Mesenchymal stem cell (in vitro differentiated cells and primary cell): ENCODE results near the gene CEP170B.
"Not testable (repeated sequence)": the region's sequence is repeated elsewhere in the genome, so short reads cannot be mapped to it uniquely, and the experiment has no call there.

Source experiments
- DNase-seq: peaks from one replicate; pipeline ENCODE4 v3.0.0-alpha.2; 2013
- H2AFZ ChIP-seq: one replicate; pipeline ENCODE4 v1.6.1; 2013; ENCODE audit warnings: low read depth, mild to moderate bottlenecking, control low read depth, inconsistent platforms, low read length, moderate library complexity
- H2AK5ac ChIP-seq: 2 replicates; pipeline ENCODE4 v1.6.1; 2013; ENCODE audit warnings: low read length, moderate library complexity, mild to moderate bottlenecking, inconsistent platforms; ENCODE audit not compliant: severe bottlenecking
- H2BK120ac ChIP-seq: one replicate; pipeline ENCODE4 v1.6.1; 2013; ENCODE audit warnings: low read depth, mild to moderate bottlenecking, inconsistent platforms, low read length, moderate library complexity
- H2BK12ac ChIP-seq, 2 experiments: one replicate each; pipeline ENCODE4 v1.6.1; 2013; ENCODE audit warnings: inconsistent platforms in 2 of 2, low read length in 2 of 2, mild to moderate bottlenecking in 2 of 2, moderate library complexity in 2 of 2, control low read depth in 1 of 2
- H2BK15ac ChIP-seq: one replicate; pipeline ENCODE4 v1.6.1; 2013; ENCODE audit warnings: mild to moderate bottlenecking, low read depth, inconsistent platforms; ENCODE audit not compliant: poor library complexity, severe bottlenecking
- H2BK5ac ChIP-seq: 2 replicates; pipeline ENCODE4 v1.6.1; 2013; ENCODE audit warnings: low read depth, mild to moderate bottlenecking, low read length, control low read depth, inconsistent platforms; ENCODE audit not compliant: poor library complexity, severe bottlenecking
- H3K14ac ChIP-seq, 2 experiments: one replicate each; pipeline ENCODE4 v1.6.1; 2013; ENCODE audit warnings: inconsistent platforms in 2 of 2, low read length in 2 of 2, control low read depth in 1 of 2, mild to moderate bottlenecking in 1 of 2, moderate library complexity in 1 of 2
- H3K18ac ChIP-seq, 2 experiments: one replicate each; pipeline ENCODE4 v1.6.1; 2013; ENCODE audit warnings: inconsistent platforms in 2 of 2, low read length in 2 of 2, control low read depth in 1 of 2, low read depth in 1 of 2, mild to moderate bottlenecking in 1 of 2
- H3K23ac ChIP-seq, 2 experiments: one replicate each; pipeline ENCODE4 v1.6.1; 2013; ENCODE audit warnings: inconsistent platforms in 2 of 2, low read length in 2 of 2, mild to moderate bottlenecking in 2 of 2, moderate library complexity in 2 of 2, control low read depth in 1 of 2
- H3K27ac ChIP-seq: 2 replicates; pipeline ENCODE4 v1.5.1; 2013; ENCODE audit warnings: mild to moderate bottlenecking, moderate library complexity, low read length, control low read depth, inconsistent platforms; ENCODE audit not compliant: poor library complexity, severe bottlenecking
- H3K27me3 ChIP-seq, 2 experiments: 2 replicates each; pipeline versions ENCODE4 v1.6.1 to v1.7.0; 2013; ENCODE audit warnings: low read length in 2 of 2, mild to moderate bottlenecking in 2 of 2, moderate library complexity in 2 of 2, control low read depth in 1 of 2, inconsistent platforms in 1 of 2; ENCODE audit not compliant: control insufficient read depth in 1 of 2, insufficient read depth in 1 of 2
- H3K36me3 ChIP-seq, 2 experiments: 2 replicates each; pipeline versions ENCODE4 v1.6.1 to v1.7.0; 2013; ENCODE audit warnings: low read length in 2 of 2, control low read depth in 1 of 2, inconsistent platforms in 1 of 2, low read depth in 1 of 2, mild to moderate bottlenecking in 1 of 2; ENCODE audit not compliant: insufficient read depth in 2 of 2, control insufficient read depth in 1 of 2
- H3K4ac ChIP-seq, 2 experiments: one replicate each; pipeline ENCODE4 v1.6.1; 2013; ENCODE audit warnings: inconsistent platforms in 2 of 2, low read length in 2 of 2, mild to moderate bottlenecking in 2 of 2, moderate library complexity in 2 of 2, control low read depth in 1 of 2, low read depth in 1 of 2
- H3K4me1 ChIP-seq: 2 replicates; pipeline ENCODE4 v1.6.1; 2013; ENCODE audit warnings: low read depth, low read length, control low read depth; ENCODE audit not compliant: control insufficient read depth, insufficient read depth
- H3K4me2 ChIP-seq: 2 replicates; pipeline ENCODE4 v1.6.1; 2013; ENCODE audit warnings: low read length, mild to moderate bottlenecking, inconsistent platforms; ENCODE audit not compliant: poor library complexity, severe bottlenecking
- H3K4me3 ChIP-seq, 2 experiments: 2 replicates each; pipeline versions ENCODE4 v1.5.1 to v1.7.0; 2013; ENCODE audit warnings: low read length in 2 of 2, mild to moderate bottlenecking in 2 of 2, control low read depth in 1 of 2, low read depth in 1 of 2; ENCODE audit not compliant: insufficient read depth in 1 of 2
- H3K79me1 ChIP-seq: replicated peaks from 2 replicates; pipeline ENCODE4 v1.6.1; 2013; ENCODE audit warnings: mild to moderate bottlenecking, control low read depth, low read length, inconsistent platforms; ENCODE audit not compliant: poor library complexity, severe bottlenecking
- H3K9ac ChIP-seq: 2 replicates; pipeline ENCODE4 v1.7.0; 2013; ENCODE audit warnings: mild to moderate bottlenecking, low read length, moderate library complexity
- H3K9me3 ChIP-seq: 2 replicates; pipeline ENCODE4 v1.7.0; 2013; ENCODE audit warnings: mild to moderate bottlenecking, low read length; ENCODE audit not compliant: control insufficient read depth
- H4K8ac ChIP-seq: one replicate; pipeline ENCODE4 v1.6.1; 2013; ENCODE audit warnings: inconsistent platforms, mild to moderate bottlenecking, low read length, moderate library complexity
- H4K91ac ChIP-seq: one replicate; pipeline ENCODE4 v1.6.1; 2013; ENCODE audit warnings: mild to moderate bottlenecking, low read length, inconsistent platforms
- WGBS: methylation state at CpG from one replicate; pipeline ENCODE4 v1.1.7; 2013; ENCODE audit warnings: mixed read lengths; 5-methylcytosine and 5-hydroxymethylcytosine counted together

Gene CEP170B

GRCh38 chr14:104888489-104889374, 23.7 kb downstream of the CEP170B start:
- Histone ChIP-seq H2AFZ (no peak overlapping the region), H3K36me3 (peaks cover 23 to 77% of the 10 kb centered on the region in 2 experiments), H3K23ac (no peak overlapping the region), H3K4me3 (no peak overlapping the region), H2BK120ac (no peak overlapping the region), H4K91ac (no peak overlapping the region), H3K4me1 (peaks cover 14% of the 10 kb centered on the region), H3K4me2 (no peak overlapping the region), H3K9me3 (no peaks in the 10 kb centered on the region), H3K14ac (no peak overlapping the region), H2BK15ac (no peak overlapping the region), H4K8ac (no peak overlapping the region), H3K27ac (no peak overlapping the region), H3K4ac (no peak overlapping the region), H2BK5ac (no peak overlapping the region), H2BK12ac (no peak overlapping the region), H2AK5ac (no peak overlapping the region), H3K27me3 (no peaks in the 10 kb centered on the region), H3K9ac (no peak overlapping the region), H3K18ac (no peak overlapping the region), H3K79me1 (peaks cover 9% of the 10 kb centered on the region)
- 96% methylated on average over 26 of the region's 26 CpGs for WGBS
- no peak for DNase-seq

- Histone ChIP-seq H2BK15ac (no peak overlapping the region), H2AFZ (no peak overlapping the region), H3K9ac (no peak overlapping the region), H2BK5ac (no peak overlapping the region), H3K4me1 (peaks cover 14% of the 10 kb centered on the region), H3K4me3 (no peak overlapping the region), H2BK12ac (no peak overlapping the region), H2AK5ac (no peak overlapping the region), H3K14ac (no peak overlapping the region), H3K4me2 (no peak overlapping the region), H3K18ac (no peak overlapping the region), H3K27me3 (no peaks in the 10 kb centered on the region), H3K79me1 (peaks cover 9% of the 10 kb centered on the region), H3K4ac (no peak overlapping the region), H4K91ac (no peak overlapping the region), H3K27ac (no peak overlapping the region), H4K8ac (no peak overlapping the region), H3K36me3 (peaks cover 27 to 77% of the 10 kb centered on the region in 2 experiments), H3K9me3 (no peaks in the 10 kb centered on the region), H2BK120ac (no peak overlapping the region), H3K23ac (no peak overlapping the region)
- WGBS: 94% methylated on average over 23 of the region's 23 CpGs
- no peak for DNase-seq
Measured at GRCh38 chr14:104889375-104889757, 24.3 kb downstream of the CEP170B start.

GRCh38 chr14:104890292-104890691, 25.2 kb downstream of the CEP170B start:
- H2BK120ac ChIP-seq, H4K91ac ChIP-seq, H3K9ac ChIP-seq, H3K9me3 ChIP-seq, H3K4me2 ChIP-seq, H3K14ac ChIP-seq, H3K79me1 ChIP-seq, H3K27me3 ChIP-seq, H3K23ac ChIP-seq, H3K27ac ChIP-seq, H4K8ac ChIP-seq, H3K4ac ChIP-seq, H2AK5ac ChIP-seq, H2AFZ ChIP-seq, H2BK12ac ChIP-seq, H3K4me3 ChIP-seq, H2BK5ac ChIP-seq, H3K18ac ChIP-seq, DNase-seq, H2BK15ac ChIP-seq: not testable (repeated sequence)
- H3K4me1 ChIP-seq: peaks cover 12% of the 10 kb centered on the region
- H3K36me3 ChIP-seq: peaks cover 33 to 80% of the 10 kb centered on the region in 2 experiments

- Histone ChIP-seq H2AK5ac (no peak overlapping the region), H3K27ac (no peak overlapping the region), H3K14ac (no peak overlapping the region), H3K4me2 (no peak overlapping the region), H4K8ac (no peak overlapping the region), H2BK12ac (no peak overlapping the region), H4K91ac (no peak overlapping the region), H3K9me3 (no peaks in the 10 kb centered on the region), H3K4me3 (no peak overlapping the region), H3K36me3 (peaks cover 33 to 80% of the 10 kb centered on the region in 2 experiments), H3K27me3 (no peaks in the 10 kb centered on the region), H3K23ac (no peak overlapping the region), H3K18ac (no peak overlapping the region), H2BK5ac (no peak overlapping the region), H3K9ac (no peak overlapping the region), H3K79me1 (peaks cover 7% of the 10 kb centered on the region), H2AFZ (no peak overlapping the region), H2BK15ac (no peak overlapping the region), H3K4me1 (peaks cover 13% of the 10 kb centered on the region), H2BK120ac (no peak overlapping the region), H3K4ac (no peak overlapping the region)
- DNase-seq: no peak
- 93% methylated on average over 3 of the region's 4 CpGs for WGBS
Measured at GRCh38 chr14:104891121-104891551, 26.1 kb downstream of the CEP170B start.
